ENCODE measurements around the gene TRAPPC2. TPM values are rescaled to one million over a fixed set of nuclear protein-coding genes. Genes with fewer than 3 reads are reported as not detected.
A peak's percentile ranks its signal among the peaks of the same experiment; 100 is the strongest.
"Not testable (repeated sequence)": the region's sequence is repeated elsewhere in the genome, so short reads cannot be mapped to it uniquely, and the experiment has no call there.

The TRAPPC2 gene
- total RNA-seq, 1 donor, result 28.1 TPM

GRCh38 chrX:13732246-13733067 lies 2.0 kb downstream of the TRAPPC2 start:
- H3K4me3 ChIP-seq (ENCODE audit: low read depth, low read length), result no peak overlapping the region
- DNase-seq (ENCODE audit: low read depth), result no peak
- TF ChIP-seq CTCF (IDR thresholded peaks at IDR 0.05; ENCODE audit: insufficient read depth, low read depth, low read length), result no peak

- not testable (repeated sequence) for H3K4me3 ChIP-seq (ENCODE audit: low read depth, low read length); DNase-seq (ENCODE audit: low read depth)
Measured at GRCh38 chrX:13730523-13730922, 3.9 kb downstream of the TRAPPC2 start.

GRCh38 chrX:13726583-13726982 lies 7.8 kb downstream of the TRAPPC2 start:
- H3K4me3 ChIP-seq (ENCODE audit: low read depth, low read length); DNase-seq (ENCODE audit: low read depth): not testable (repeated sequence)

GRCh38 chrX:13724878-13725277 lies 9.5 kb downstream of the TRAPPC2 start:
- DNase-seq (ENCODE audit: low read depth); H3K4me3 ChIP-seq (ENCODE audit: low read depth, low read length): not testable (repeated sequence)

- peak; percentile 61 for DNase-seq (ENCODE audit: low read depth)
- H3K4me3 ChIP-seq (ENCODE audit: low read depth, low read length), result no peak overlapping the region
- no peak for TF ChIP-seq CTCF (IDR thresholded peaks at IDR 0.05; ENCODE audit: insufficient read depth, low read depth, low read length)
Measured at GRCh38 chrX:13721819-13722519, 12.5 kb downstream of the TRAPPC2 start.

GRCh38 chrX:13721371-13721770 lies 13.0 kb downstream of the TRAPPC2 start:
- H3K4me3 ChIP-seq (ENCODE audit: low read depth, low read length), result no peak overlapping the region
- no peak for TF ChIP-seq CTCF (IDR thresholded peaks at IDR 0.05; ENCODE audit: insufficient read depth, low read depth, low read length)
- DNase-seq (ENCODE audit: low read depth), result no peak

GRCh38 chrX:13719192-13719856 lies 15.1 kb downstream of the TRAPPC2 start:
- no peak overlapping the region for H3K4me3 ChIP-seq (ENCODE audit: low read depth, low read length)
- TF ChIP-seq CTCF (IDR thresholded peaks at IDR 0.05; ENCODE audit: insufficient read depth, low read depth, low read length), result no peak
- no peak for DNase-seq (ENCODE audit: low read depth)

GRCh38 chrX:13717700-13718472 lies 16.5 kb downstream of the TRAPPC2 start:
- no peak overlapping the region for H3K4me3 ChIP-seq (ENCODE audit: low read depth, low read length)
- peak; percentile 62 for DNase-seq (ENCODE audit: low read depth)
- TF ChIP-seq CTCF (IDR thresholded peaks at IDR 0.05; ENCODE audit: insufficient read depth, low read depth, low read length), result no peak

Measured in fibroblast of villous mesenchyme (primary cell).